GM12873 (cell line): ENCODE measurements around the gene ENTPD8.

Source experiments
- CTCF ChIP-seq: IDR thresholded peaks from 2 replicates; pipeline ENCODE4 v1.5.1; 2012; ENCODE audit warnings: low read depth, mild to moderate bottlenecking, moderate library complexity, low read length, control low read depth; ENCODE audit not compliant: insufficient read depth; ENCODE audit errors: missing control alignments

ENTPD8 gene

GRCh38 chr9:137429974-137430722 lies 11.0 kb downstream of the ENTPD8 start:
- no peak for TF ChIP-seq CTCF

GRCh38 chr9:137429546-137429890 lies 11.6 kb downstream of the ENTPD8 start:
- no peak for TF ChIP-seq CTCF

- no peak for TF ChIP-seq CTCF
These were observed 12.2 kb downstream of the ENTPD8 start for GRCh38 chr9:137428841-137429545.

GRCh38 chr9:137428311-137428630 lies 12.9 kb downstream of the ENTPD8 start:
- TF ChIP-seq CTCF, result no peak

GRCh38 chr9:137427454-137428310 lies 13.5 kb downstream of the ENTPD8 start:
- no peak for TF ChIP-seq CTCF

- TF ChIP-seq CTCF, result no peak
These were observed 15.0 kb downstream of the ENTPD8 start for GRCh38 chr9:137426018-137426681.
